ENCODE data around the gene HPGDS. TPM values are rescaled to one million over a fixed set of nuclear protein-coding genes. Genes with fewer than 3 reads are reported as not detected.

Gene HPGDS
- total RNA-seq, 1 donor from 2014 or later: not detected

GRCh38 chr4:94290245-94290644, 52.4 kb downstream of the HPGDS start:
- TF ChIP-seq CTCF (IDR thresholded peaks at IDR 0.05; ENCODE audit: insufficient read depth, low read length, severe bottlenecking): no peak
- DNase-seq (ENCODE audit: low read depth) (no peak), FAIRE-seq (no peak)
- H3K27me3 ChIP-seq (ENCODE audit: control insufficient read depth, insufficient read depth, low read length): no peaks in the 10 kb centered on the region
- H3K36me3 ChIP-seq (ENCODE audit: control insufficient read depth, insufficient read depth, low read length): peaks cover 4% of the 10 kb centered on the region
- H3K4me3 ChIP-seq (ENCODE audit: low read depth, low read length): no peak overlapping the region

GRCh38 chr4:94285666-94286065, 57.0 kb downstream of the HPGDS start:
- DNase-seq (ENCODE audit: low read depth): peak; percentile 33
- TF ChIP-seq CTCF (IDR thresholded peaks at IDR 0.05; ENCODE audit: insufficient read depth, low read length, severe bottlenecking): no peak
- H3K36me3 ChIP-seq (ENCODE audit: control insufficient read depth, insufficient read depth, low read length): peaks cover 5% of the 10 kb centered on the region
- H3K4me3 ChIP-seq (ENCODE audit: low read depth, low read length): no peak overlapping the region
- no peak for FAIRE-seq
- H3K27me3 ChIP-seq (ENCODE audit: control insufficient read depth, insufficient read depth, low read length): no peaks in the 10 kb centered on the region

DNA sequence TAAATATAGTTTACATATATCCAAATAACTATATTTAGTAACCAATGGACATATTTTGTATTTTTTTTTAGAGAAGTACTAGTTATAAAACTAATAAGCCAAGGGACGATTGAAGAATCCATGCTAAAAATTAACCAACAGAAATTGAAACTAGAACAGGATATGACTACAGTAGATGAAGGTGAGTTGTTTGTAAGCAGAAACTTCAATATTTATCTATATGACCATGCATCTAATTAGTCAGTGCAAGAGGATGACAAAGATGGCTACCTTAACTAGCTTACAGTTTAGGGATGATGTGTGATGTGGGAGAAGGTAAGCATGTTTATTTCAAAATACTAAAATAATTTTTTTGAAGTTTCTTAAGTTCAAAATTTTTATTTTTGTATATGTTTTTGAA, 57.7 kb downstream of the HPGDS start:
- no peak overlapping the region for H3K4me3 ChIP-seq (ENCODE audit: low read depth, low read length)
- H3K27me3 ChIP-seq (ENCODE audit: control insufficient read depth, insufficient read depth, low read length): no peaks in the 10 kb centered on the region
- DNase-seq (ENCODE audit: low read depth): no peak
- H3K36me3 ChIP-seq (ENCODE audit: control insufficient read depth, insufficient read depth, low read length): peaks cover 2% of the 10 kb centered on the region
- FAIRE-seq: no peak
- TF ChIP-seq CTCF (IDR thresholded peaks at IDR 0.05; ENCODE audit: insufficient read depth, low read length, severe bottlenecking): no peak

DNA sequence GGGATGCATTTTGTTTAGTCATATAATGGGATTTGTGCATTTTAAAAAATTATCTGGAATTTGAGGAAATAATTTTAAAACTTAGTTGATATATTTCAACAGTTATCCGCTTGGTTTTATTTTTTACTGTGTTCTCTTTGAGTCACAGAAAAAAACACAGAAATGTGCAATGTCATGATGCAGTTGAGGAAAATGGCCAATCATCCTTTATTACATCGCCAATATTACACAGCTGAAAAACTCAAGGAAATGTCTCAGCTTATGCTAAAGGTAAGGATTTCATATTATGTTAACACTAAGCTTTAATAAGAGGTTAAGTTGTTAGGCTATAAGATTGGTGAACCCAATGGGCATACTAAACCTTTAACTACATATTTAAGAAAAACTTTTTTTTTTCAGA, 63.9 kb downstream of the HPGDS start:
- TF ChIP-seq CTCF (IDR thresholded peaks at IDR 0.05; ENCODE audit: insufficient read depth, low read length, severe bottlenecking): no peak
- peaks cover 3% of the 10 kb centered on the region for H3K36me3 ChIP-seq (ENCODE audit: control insufficient read depth, insufficient read depth, low read length)
- no peak for DNase-seq (ENCODE audit: low read depth)

DNA sequence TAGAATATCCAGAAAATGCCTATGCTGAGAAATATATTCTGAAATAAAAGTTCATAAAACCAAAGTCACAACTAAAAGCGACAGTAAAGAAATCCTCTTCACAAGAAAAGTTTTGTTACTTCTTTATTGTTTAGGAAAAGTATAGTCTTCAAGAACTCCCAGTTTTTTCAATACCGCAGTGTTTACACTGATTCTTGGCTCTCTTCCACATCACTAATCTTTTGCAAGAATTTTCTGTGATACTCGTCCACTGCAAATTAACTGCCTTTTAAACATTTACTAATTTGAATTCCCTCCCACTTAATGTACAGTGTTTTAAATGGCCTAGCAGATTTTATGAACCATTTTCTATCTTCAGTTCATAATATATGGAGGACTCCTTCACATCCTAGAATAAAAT, 65.1 kb downstream of the HPGDS start:
- Histone ChIP-seq H3K36me3 (ENCODE audit: control insufficient read depth, insufficient read depth, low read length) (peaks cover 3% of the 10 kb centered on the region), H3K4me3 (ENCODE audit: low read depth, low read length) (no peak overlapping the region), H3K27me3 (ENCODE audit: control insufficient read depth, insufficient read depth, low read length) (no peaks in the 10 kb centered on the region)
- no peak for DNase-seq (ENCODE audit: low read depth)
- TF ChIP-seq CTCF (IDR thresholded peaks at IDR 0.05; ENCODE audit: insufficient read depth, low read length, severe bottlenecking): no peak
- FAIRE-seq: no peak

More for the DNA sequence above, 63.9 kb downstream of the HPGDS start:
- FAIRE-seq: no peak
- Histone ChIP-seq H3K4me3 (ENCODE audit: low read depth, low read length) (no peak overlapping the region), H3K27me3 (ENCODE audit: control insufficient read depth, insufficient read depth, low read length) (no peaks in the 10 kb centered on the region)

DNA sequence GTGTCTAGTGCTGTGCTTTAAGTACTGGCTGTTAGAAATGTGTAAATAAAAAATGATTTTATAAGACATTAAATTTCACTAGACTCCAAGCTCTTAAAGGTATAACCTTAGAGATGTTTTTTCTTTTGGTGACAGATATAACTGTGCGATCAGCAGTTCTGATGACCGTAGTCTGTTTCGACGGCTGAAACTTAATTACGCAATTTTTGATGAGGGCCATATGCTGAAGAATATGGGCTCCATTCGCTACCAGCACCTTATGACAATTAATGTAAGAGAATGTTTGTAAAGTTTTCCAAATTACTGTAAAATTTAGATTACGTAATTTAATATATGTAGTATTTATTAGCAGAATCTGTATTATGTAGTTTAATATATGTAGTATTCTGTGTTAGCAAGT, 66.4 kb downstream of the HPGDS start:
- Histone ChIP-seq H3K36me3 (ENCODE audit: control insufficient read depth, insufficient read depth, low read length) (peaks cover 2% of the 10 kb centered on the region), H3K27me3 (ENCODE audit: control insufficient read depth, insufficient read depth, low read length) (no peaks in the 10 kb centered on the region), H3K4me3 (ENCODE audit: low read depth, low read length) (no peak overlapping the region)
- DNase-seq (ENCODE audit: low read depth) (no peak), FAIRE-seq (no peak)
- no peak for TF ChIP-seq CTCF (IDR thresholded peaks at IDR 0.05; ENCODE audit: insufficient read depth, low read length, severe bottlenecking)

Measured in bronchial epithelial cell (primary cell).